Endodermal cell (in vitro differentiated cells): ENCODE measurements around the gene RNLS. TPM values are rescaled to one million over a fixed set of nuclear protein-coding genes. Genes with fewer than 3 reads are reported as not detected.
"Not testable (repeated sequence)": the region's sequence is repeated elsewhere in the genome, so short reads cannot be mapped to it uniquely, and the experiment has no call there.

ENCODE experiments used
- DNase-seq: peaks from one replicate; pipeline ENCODE4 v3.0.0-alpha.2; 2017
- H3K27ac ChIP-seq: 2 replicates; pipeline ENCODE4 v1.5.1; 2013; ENCODE audit warnings: mild to moderate bottlenecking, low read depth, low read length, moderate library complexity
- H3K27me3 ChIP-seq: 2 replicates; pipeline ENCODE4 v1.6.1; 2013; ENCODE audit warnings: mild to moderate bottlenecking, low read length, moderate library complexity; ENCODE audit not compliant: insufficient read depth, control insufficient read depth, poor library complexity, severe bottlenecking
- H3K36me3 ChIP-seq: 2 replicates; pipeline ENCODE4 v1.7.0; 2013; ENCODE audit warnings: mild to moderate bottlenecking, low read length, moderate library complexity; ENCODE audit not compliant: control insufficient read depth, insufficient read depth
- H3K4me1 ChIP-seq: one replicate; pipeline ENCODE4 v1.7.0; 2013; ENCODE audit warnings: low read length; ENCODE audit not compliant: control insufficient read depth, insufficient read depth
- H3K4me3 ChIP-seq: 2 replicates; pipeline ENCODE4 v1.5.1; 2013; ENCODE audit warnings: mild to moderate bottlenecking, low read length, moderate library complexity
- H3K9ac ChIP-seq: 2 replicates; pipeline ENCODE4 v1.6.1; 2013; ENCODE audit warnings: mild to moderate bottlenecking, low read length, moderate library complexity; ENCODE audit not compliant: poor library complexity, severe bottlenecking; ENCODE audit errors: extremely low read depth
- H3K9me3 ChIP-seq: 2 replicates; pipeline ENCODE4 v1.6.1; 2013; ENCODE audit warnings: mild to moderate bottlenecking, low read length, moderate library complexity; ENCODE audit not compliant: control insufficient read depth
- H3K27ac Mint-ChIP-seq: 2 replicates; pipeline ENCODE4 v1.8.0; 2020; ENCODE audit warnings: mixed read lengths
- H3K27me3 Mint-ChIP-seq: 2 replicates; pipeline ENCODE4 v1.8.0; 2021; ENCODE audit warnings: mild to moderate bottlenecking, mixed read lengths; ENCODE audit not compliant: insufficient read depth
- H3K36me3 Mint-ChIP-seq: 2 replicates; pipeline ENCODE4 v1.8.0; 2020; ENCODE audit warnings: low read depth, mixed read lengths
- H3K4me1 Mint-ChIP-seq: 2 replicates; pipeline ENCODE4 v1.8.0; 2020; ENCODE audit warnings: mixed read lengths
- H3K4me3 Mint-ChIP-seq: 2 replicates; pipeline ENCODE4 v1.8.0; 2020; ENCODE audit warnings: mild to moderate bottlenecking, moderate library complexity, mixed read lengths
- H3K9me3 Mint-ChIP-seq: 2 replicates; pipeline ENCODE4 v1.8.0; 2020; ENCODE audit warnings: mild to moderate bottlenecking, mixed read lengths
- WGBS, 2 experiments: methylation state at CpG; one replicate each; pipeline versions ENCODE4 v1.1.5 to v1.1.7; 2013; ENCODE audit warnings: missing lambda C conversion rate in 2 of 2, mixed read lengths in 1 of 2; ENCODE audit not compliant: insufficient coverage in 1 of 2, insufficient read length in 1 of 2; 5-methylcytosine and 5-hydroxymethylcytosine counted together
- total RNA-seq, 2 donors: library from RNA; stranded (reverse); fragmentation: NEBNext Ultra II Directional in 1 of 2; extraction: Animal tissue kit (Norgen Biotek cat#: 25700) in 1 of 2; gene quantifications; 2 replicates in 1 of 2; 3 replicates in 1 of 2; pipeline ENCODE4 v1.2.1, GENCODE V29; 2021
- TF ChIP-seq, protein P1 (sequence below): fragments of 200-600 bp; sonication (generic); conservative IDR thresholded peaks from 2 replicates; pipeline ENCODE4 v1.5.0; 2021; ENCODE audit warnings: antibody characterized with exemption, mild to moderate bottlenecking

RNLS gene
- total RNA-seq, 2 donors from 2014 or later = 10.1 to 12.3 TPM

DNA sequence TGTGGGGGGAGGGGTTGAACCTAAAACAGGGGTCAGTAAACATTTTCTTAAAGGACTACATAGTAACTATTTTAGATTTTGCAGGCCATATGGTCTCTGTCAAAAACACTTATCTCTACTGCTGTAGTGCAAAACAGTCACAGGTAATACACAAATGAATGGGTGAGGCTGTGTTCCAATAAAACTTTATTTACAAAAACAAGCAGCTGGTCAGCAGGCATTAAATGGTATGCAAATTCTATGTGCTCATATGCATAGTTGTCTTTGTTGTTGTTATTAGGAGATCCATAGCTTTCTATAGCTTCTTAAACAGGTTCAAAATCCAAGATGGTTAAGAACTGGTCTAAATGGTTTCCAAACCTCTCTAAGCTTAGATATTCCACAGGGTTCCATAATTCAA, 302.6 kb downstream of the RNLS start:
- Mint-ChIP-seq H3K4me3 (no peak overlapping the region), H3K4me1 (peaks cover 32% of the 10 kb centered on the region), H3K36me3 (no peaks in the 10 kb centered on the region), H3K27me3 (no peaks in the 10 kb centered on the region), H3K27ac (no peak overlapping the region), H3K9me3 (no peaks in the 10 kb centered on the region)
- Histone ChIP-seq H3K27ac (no peak overlapping the region), H3K27me3 (no peaks in the 10 kb centered on the region), H3K36me3 (no peaks in the 10 kb centered on the region), H3K9ac (no peak overlapping the region), H3K9me3 (no peaks in the 10 kb centered on the region), H3K4me3 (no peak overlapping the region), H3K4me1 (no peaks in the 10 kb centered on the region)
- TF ChIP-seq, protein P1, sequence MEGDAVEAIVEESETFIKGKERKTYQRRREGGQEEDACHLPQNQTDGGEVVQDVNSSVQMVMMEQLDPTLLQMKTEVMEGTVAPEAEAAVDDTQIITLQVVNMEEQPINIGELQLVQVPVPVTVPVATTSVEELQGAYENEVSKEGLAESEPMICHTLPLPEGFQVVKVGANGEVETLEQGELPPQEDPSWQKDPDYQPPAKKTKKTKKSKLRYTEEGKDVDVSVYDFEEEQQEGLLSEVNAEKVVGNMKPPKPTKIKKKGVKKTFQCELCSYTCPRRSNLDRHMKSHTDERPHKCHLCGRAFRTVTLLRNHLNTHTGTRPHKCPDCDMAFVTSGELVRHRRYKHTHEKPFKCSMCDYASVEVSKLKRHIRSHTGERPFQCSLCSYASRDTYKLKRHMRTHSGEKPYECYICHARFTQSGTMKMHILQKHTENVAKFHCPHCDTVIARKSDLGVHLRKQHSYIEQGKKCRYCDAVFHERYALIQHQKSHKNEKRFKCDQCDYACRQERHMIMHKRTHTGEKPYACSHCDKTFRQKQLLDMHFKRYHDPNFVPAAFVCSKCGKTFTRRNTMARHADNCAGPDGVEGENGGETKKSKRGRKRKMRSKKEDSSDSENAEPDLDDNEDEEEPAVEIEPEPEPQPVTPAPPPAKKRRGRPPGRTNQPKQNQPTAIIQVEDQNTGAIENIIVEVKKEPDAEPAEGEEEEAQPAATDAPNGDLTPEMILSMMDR = no peak
- no peak for DNase-seq

DNA sequence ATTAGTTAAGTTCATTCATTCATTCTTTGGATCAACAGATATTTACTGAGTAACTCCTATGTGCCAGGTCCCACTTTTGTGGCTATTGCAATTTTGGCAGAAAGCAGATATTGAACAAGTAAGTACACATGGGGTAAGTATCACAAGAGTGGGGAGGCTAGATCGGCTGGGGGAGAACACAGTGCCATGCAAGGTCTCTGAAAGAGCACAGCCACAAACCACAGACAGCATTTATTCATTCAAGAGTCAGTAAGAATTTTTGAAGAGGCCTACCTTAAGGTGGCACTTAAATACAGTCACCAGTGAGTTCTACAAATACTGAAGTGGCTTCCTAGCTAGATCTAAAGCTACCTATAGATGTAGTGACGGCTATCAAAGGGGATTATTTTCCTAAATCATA, 304.2 kb downstream of the RNLS start:
- no peaks in the 10 kb centered on the region for H3K27me3 Mint-ChIP-seq

DNA sequence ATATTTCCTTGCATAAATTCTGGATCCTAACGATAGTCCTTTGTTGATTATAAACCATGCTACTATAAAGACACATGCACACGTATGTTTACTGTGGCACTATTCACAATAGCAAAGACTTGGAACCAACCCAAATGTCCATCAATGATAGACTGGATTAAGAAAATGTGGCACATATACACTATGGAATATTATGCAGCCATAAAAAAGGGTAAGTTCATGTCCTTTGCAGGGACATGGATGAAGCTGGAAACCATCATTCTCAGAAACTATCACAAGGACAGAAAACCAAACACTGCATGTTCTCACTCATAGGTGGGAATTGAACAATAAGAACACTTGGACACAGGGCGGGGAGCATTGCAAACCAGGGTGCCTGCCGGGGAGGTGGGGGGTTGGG, 306.2 kb downstream of the RNLS start:
- not testable (repeated sequence) for DNase-seq, H3K27ac Mint-ChIP-seq, H3K36me3 ChIP-seq, H3K36me3 Mint-ChIP-seq, H3K4me3 Mint-ChIP-seq, H3K9me3 ChIP-seq, H3K27me3 ChIP-seq, H3K9ac ChIP-seq, H3K4me1 ChIP-seq, H3K4me3 ChIP-seq, H3K9me3 Mint-ChIP-seq, H3K27ac ChIP-seq, H3K27me3 Mint-ChIP-seq
- peaks cover 30% of the 10 kb centered on the region for H3K4me1 Mint-ChIP-seq
- WGBS, 2 experiments = 91 to 95% methylated on average over 3 to 4 of the region's 4 CpGs

More for the DNA sequence above, 304.2 kb downstream of the RNLS start:
- no peaks in the 10 kb centered on the region for H3K9me3 Mint-ChIP-seq
- Histone ChIP-seq H3K9ac (no peak overlapping the region), H3K27ac (no peak overlapping the region), H3K27me3 (no peaks in the 10 kb centered on the region), H3K4me3 (no peak overlapping the region), H3K36me3 (no peaks in the 10 kb centered on the region), H3K4me1 (no peaks in the 10 kb centered on the region), H3K9me3 (no peaks in the 10 kb centered on the region)
- H3K4me3 Mint-ChIP-seq = no peak overlapping the region
- peaks cover 32% of the 10 kb centered on the region for H3K4me1 Mint-ChIP-seq
- TF ChIP-seq, protein P1 = no peak
- H3K27ac Mint-ChIP-seq = no peak overlapping the region
- DNase-seq = no peak
- H3K36me3 Mint-ChIP-seq = no peaks in the 10 kb centered on the region
- 89% methylated on average over 1 of the region's 2 CpGs; no CpG with 5 or more reads in 1 of the 2 experiments for WGBS, 2 experiments

DNA sequence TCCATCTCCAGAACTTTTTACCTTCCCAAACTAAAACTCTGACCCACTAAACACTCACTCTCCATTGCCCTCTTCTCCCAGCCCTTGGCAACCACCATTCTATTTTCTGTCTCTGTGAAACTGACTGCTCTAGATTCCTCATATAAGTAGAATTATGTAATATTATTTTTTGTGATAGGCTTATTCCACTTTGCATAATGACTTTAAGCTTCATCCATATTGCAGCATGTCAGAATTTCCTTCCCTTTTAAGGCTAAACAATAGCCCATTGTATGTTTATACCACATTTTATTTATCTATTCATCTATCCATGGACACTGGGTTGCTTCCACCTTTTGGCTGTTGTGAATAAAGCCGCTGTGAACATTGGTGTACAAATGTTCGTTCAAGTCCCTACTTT, 308.8 kb downstream of the RNLS start:
- 94 to 96% methylated on average over 2 of the region's 2 CpGs for WGBS, 2 experiments
- H3K9me3 ChIP-seq = no peaks in the 10 kb centered on the region
- DNase-seq = no peak
- TF ChIP-seq, protein P1 = no peak
- no peaks in the 10 kb centered on the region for H3K36me3 ChIP-seq
- H3K27ac ChIP-seq = no peak overlapping the region
- no peaks in the 10 kb centered on the region for H3K27me3 ChIP-seq
- Mint-ChIP-seq H3K36me3 (no peaks in the 10 kb centered on the region), H3K27ac (no peak overlapping the region), H3K27me3 (no peaks in the 10 kb centered on the region), H3K4me3 (no peak overlapping the region), H3K9me3 (no peaks in the 10 kb centered on the region), H3K4me1 (peaks cover 5% of the 10 kb centered on the region)
- no peak overlapping the region for H3K9ac ChIP-seq
- H3K4me3 ChIP-seq = no peak overlapping the region
- H3K4me1 ChIP-seq = no peaks in the 10 kb centered on the region
